ENCODE measurements around the gene SKIC8. TPM values are rescaled to one million over a fixed set of nuclear protein-coding genes. Genes with fewer than 3 reads are reported as not detected.

The SKIC8 gene
- total and polyA plus RNA-seq, 3 experiments from 2014 or later = 60.2 to 82.5 (median 62.9) TPM

DNA sequence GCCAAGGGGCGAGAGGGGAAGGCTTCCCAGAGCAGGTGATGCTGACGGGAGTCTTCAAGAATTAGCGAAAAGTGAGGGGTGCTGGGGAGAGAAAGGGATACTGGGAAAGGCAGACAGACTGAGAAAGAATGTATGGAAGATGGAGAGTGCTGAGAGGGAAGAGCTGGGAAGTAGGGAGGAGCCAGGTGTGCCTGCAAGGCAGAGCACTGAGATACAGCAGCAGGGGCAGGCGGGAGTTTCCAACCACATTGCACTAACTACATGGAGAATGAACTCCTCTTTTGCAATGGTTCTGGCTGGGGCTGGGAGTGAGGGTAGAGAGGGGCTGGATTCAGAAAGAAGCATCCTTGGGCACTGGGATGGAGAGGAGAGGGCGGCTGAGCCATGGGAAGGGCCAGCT, 24.7 kb upstream of the SKIC8 start:
- ChIA-PET CTCF (no interaction called here), POLR2A (no interaction called here)
- Mint-ChIP-seq H3K27ac (no peak overlapping the region), H3K4me3 (no peak overlapping the region), H3K4me1 (no peaks in the 10 kb centered on the region), H3K9me3 (no peaks in the 10 kb centered on the region), H3K36me3 (peaks cover 0 to 1% (median 0%) of the 10 kb centered on the region in 3 donors), H3K27me3 (no peaks in the 10 kb centered on the region)
- Histone ChIP-seq H3K4me1 (ENCODE audit: insufficient read depth, low read length) (no peaks in the 10 kb centered on the region), H3K9me3 (ENCODE audit: low read length) (no peaks in the 10 kb centered on the region), H3K27me3 (ENCODE audit: insufficient read depth, low read length, poor library complexity, severe bottlenecking) (no peaks in the 10 kb centered on the region), H3K4me3 (ENCODE audit: low read length) (no peak overlapping the region), H3K36me3 (ENCODE audit: insufficient read depth, low read length) (no peaks in the 10 kb centered on the region), H3K27ac (ENCODE audit: low read depth, low read length) (no peak overlapping the region)
- DNase-seq = peak in 1 of 5 donors; percentile 16

DNA sequence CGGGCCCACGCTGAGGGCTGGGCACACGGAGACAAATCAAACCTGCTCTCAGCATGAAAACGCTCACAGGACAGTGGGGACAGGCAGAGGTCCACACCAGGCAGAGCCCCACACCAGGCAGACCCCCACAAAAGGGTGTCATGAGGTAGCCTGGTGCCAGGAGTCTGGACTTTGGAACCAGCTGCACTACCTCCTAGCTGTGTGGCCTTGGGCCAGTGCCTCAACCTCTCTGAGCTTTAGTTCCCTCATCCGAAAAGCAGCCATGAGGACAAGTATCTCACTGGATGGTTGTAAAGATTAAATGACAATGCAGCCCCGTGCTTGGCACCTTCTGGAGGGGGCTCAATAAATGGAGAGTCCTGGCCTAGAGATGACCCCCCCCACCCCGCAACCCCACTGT, 24.3 kb upstream of the SKIC8 start:
- Mint-ChIP-seq H3K9me3 (no peaks in the 10 kb centered on the region), H3K27ac (no peak overlapping the region), H3K4me1 (no peaks in the 10 kb centered on the region), H3K36me3 (peaks cover 0 to 1% (median 0%) of the 10 kb centered on the region in 3 donors), H3K4me3 (no peak overlapping the region), H3K27me3 (no peaks in the 10 kb centered on the region)
- ChIA-PET POLR2A (no interaction called here), CTCF (no interaction called here)
- Histone ChIP-seq H3K9me3 (ENCODE audit: low read length) (no peaks in the 10 kb centered on the region), H3K27ac (ENCODE audit: low read depth, low read length) (no peak overlapping the region), H3K27me3 (ENCODE audit: insufficient read depth, low read length, poor library complexity, severe bottlenecking) (no peaks in the 10 kb centered on the region), H3K4me3 (ENCODE audit: low read length) (no peak overlapping the region), H3K36me3 (ENCODE audit: insufficient read depth, low read length) (no peaks in the 10 kb centered on the region), H3K4me1 (ENCODE audit: insufficient read depth, low read length) (no peaks in the 10 kb centered on the region)
- DNase-seq = peak in 1 of 5 donors; percentile 25

DNA sequence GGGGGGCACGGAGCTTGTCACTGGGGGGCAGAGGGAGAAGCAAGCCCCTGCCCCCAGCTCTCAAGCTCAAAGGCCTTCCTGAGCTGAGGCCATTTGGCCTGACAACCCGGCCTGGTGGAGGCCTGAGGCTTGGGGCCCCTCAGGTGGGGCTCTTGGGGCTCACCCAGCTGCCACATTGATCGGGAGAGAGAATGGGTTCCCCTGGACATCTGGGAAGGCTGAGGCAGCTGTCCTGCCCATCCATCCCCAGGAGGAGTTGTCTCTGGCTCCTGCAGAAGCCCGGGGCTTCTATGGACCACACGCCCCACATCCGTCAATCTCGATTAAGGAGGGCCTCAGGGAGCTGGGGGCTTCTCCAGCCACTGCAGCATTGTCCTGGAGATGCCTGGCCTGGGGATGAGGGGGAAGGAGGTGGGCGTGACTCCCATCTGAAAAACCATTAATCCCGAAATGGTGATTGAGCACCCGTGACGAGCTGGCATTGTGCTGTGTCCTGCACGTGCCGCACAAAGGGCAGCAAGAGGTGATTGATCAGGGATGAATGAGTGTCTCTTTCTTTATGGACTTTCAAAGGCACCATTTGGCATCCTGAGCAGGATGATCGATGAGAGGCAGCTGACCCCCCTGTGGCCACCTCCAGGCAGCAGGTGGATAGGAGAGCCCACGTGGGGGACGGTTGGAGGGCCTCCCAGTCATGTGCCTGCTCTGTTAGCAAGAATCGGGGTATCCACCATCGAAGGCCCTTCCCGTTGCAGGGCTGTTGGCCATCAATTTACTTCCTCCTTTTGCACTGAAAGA, 23.5 kb upstream of the SKIC8 start:
- H3K27ac Mint-ChIP-seq = peak overlapping the region in 1 of 8 donors; percentile 36
- no peaks in the 10 kb centered on the region for H3K27me3 Mint-ChIP-seq
- Histone ChIP-seq H3K27me3 (ENCODE audit: insufficient read depth, low read length, poor library complexity, severe bottlenecking) (no peaks in the 10 kb centered on the region), H3K4me3 (ENCODE audit: low read length) (no peak overlapping the region), H3K4me1 (ENCODE audit: insufficient read depth, low read length) (no peaks in the 10 kb centered on the region), H3K27ac (ENCODE audit: low read depth, low read length) (no peak overlapping the region), H3K36me3 (ENCODE audit: insufficient read depth, low read length) (no peaks in the 10 kb centered on the region), H3K9me3 (ENCODE audit: low read length) (no peaks in the 10 kb centered on the region)
- no peaks in the 10 kb centered on the region for H3K9me3 Mint-ChIP-seq
- no peak overlapping the region for H3K4me3 Mint-ChIP-seq
- ChIA-PET CTCF (no interaction called here), POLR2A (no interaction called here)
- peaks cover 0 to 1% (median 0%) of the 10 kb centered on the region in 3 donors for H3K36me3 Mint-ChIP-seq
- peak in 1 of 5 donors; percentile 42 for DNase-seq
- H3K4me1 Mint-ChIP-seq = no peaks in the 10 kb centered on the region

DNA sequence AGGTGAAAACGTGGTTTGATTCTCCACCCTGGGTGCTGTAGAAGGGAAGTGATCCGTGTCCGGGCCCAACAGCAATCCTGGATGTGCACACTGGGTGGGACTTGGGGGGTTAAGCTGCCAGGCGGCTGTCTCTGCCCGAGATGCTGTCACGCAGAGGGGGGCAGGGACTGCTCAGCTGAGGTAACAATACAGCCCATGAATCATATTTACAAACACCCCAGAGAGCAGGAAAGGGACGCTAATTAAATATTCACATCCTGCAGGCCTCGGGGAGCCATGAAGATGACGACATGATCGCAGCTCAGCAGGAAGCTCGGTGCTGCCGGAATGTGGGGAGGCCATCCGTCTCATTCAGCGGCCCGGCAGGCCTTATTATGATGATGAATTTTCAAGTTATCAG, 22.8 kb upstream of the SKIC8 start:
- Histone ChIP-seq H3K27me3 (ENCODE audit: insufficient read depth, low read length, poor library complexity, severe bottlenecking) (no peaks in the 10 kb centered on the region), H3K36me3 (ENCODE audit: insufficient read depth, low read length) (no peaks in the 10 kb centered on the region), H3K9me3 (ENCODE audit: low read length) (no peaks in the 10 kb centered on the region), H3K4me3 (ENCODE audit: low read length) (no peak overlapping the region), H3K4me1 (ENCODE audit: insufficient read depth, low read length) (no peaks in the 10 kb centered on the region), H3K27ac (ENCODE audit: low read depth, low read length) (no peak overlapping the region)
- H3K27me3 Mint-ChIP-seq = no peaks in the 10 kb centered on the region
- no peak overlapping the region for H3K27ac Mint-ChIP-seq
- no peaks in the 10 kb centered on the region for H3K4me1 Mint-ChIP-seq
- H3K36me3 Mint-ChIP-seq = peaks cover 0 to under 1% (median 0%) of the 10 kb centered on the region in 3 donors
- DNase-seq = peak in 1 of 5 donors; percentile 33
- ChIA-PET CTCF (no interaction called here), POLR2A (no interaction called here)
- H3K4me3 Mint-ChIP-seq = no peak overlapping the region
- no peaks in the 10 kb centered on the region for H3K9me3 Mint-ChIP-seq

DNA sequence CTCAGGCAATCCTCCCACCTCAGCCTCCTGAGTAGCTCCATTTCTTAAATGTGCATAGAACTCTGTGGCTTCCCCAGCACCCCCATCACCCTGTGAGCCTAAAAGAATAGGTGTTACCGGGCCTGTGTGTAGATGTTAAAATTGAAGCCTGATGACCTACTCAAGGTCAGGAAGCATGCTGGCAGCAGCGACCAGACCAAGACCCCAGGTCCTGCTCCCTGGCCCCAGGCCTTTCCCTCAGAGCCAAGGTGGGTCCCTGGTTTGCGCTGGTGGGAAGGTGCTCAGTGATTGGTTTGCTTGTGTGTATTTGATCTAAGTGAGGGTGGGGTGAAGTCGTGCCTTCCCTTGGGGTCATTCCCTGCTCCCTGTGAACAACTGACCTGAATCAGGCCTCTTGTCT, 22.4 kb upstream of the SKIC8 start:
- POLR2A ChIA-PET = no interaction called here
- Mint-ChIP-seq H3K4me3 (no peak overlapping the region), H3K27ac (no peak overlapping the region), H3K36me3 (no peaks in the 10 kb centered on the region), H3K27me3 (no peaks in the 10 kb centered on the region), H3K4me1 (no peaks in the 10 kb centered on the region), H3K9me3 (no peaks in the 10 kb centered on the region)
- Histone ChIP-seq H3K36me3 (ENCODE audit: insufficient read depth, low read length) (no peaks in the 10 kb centered on the region), H3K9me3 (ENCODE audit: low read length) (no peaks in the 10 kb centered on the region), H3K4me3 (ENCODE audit: low read length) (no peak overlapping the region), H3K27ac (ENCODE audit: low read depth, low read length) (no peak overlapping the region), H3K4me1 (ENCODE audit: insufficient read depth, low read length) (no peaks in the 10 kb centered on the region), H3K27me3 (ENCODE audit: insufficient read depth, low read length, poor library complexity, severe bottlenecking) (no peaks in the 10 kb centered on the region)
- DNase-seq = peak in 1 of 5 donors; percentile 16
- CTCF ChIA-PET = no interaction called here

DNA sequence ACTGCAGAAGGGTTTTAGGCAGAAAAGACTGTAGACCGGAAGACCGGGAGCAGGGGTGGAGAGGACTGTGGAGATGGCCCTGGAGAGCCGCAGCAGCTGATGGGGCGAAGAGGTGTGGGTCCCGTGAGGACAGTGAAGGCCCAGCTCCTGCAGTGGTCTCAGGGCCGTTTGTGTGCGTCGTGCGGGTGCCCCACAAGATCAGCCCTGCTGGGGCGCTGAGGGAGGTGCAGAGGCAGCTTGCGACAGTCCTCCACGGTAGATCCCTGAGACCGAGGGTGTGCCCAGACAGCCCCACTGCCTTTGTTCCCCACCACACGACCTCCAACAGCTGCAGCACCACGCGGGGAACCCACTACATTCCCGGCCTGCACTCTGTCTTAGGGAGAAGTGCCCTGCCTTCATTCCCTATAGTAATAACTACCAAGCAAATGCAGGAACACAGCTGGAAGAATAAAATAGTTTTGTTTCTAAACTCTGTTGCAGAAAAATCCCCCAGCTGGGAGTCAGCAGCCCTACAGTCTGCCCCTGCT, 21.7 kb upstream of the SKIC8 start:
- Mint-ChIP-seq H3K4me1 (no peaks in the 10 kb centered on the region), H3K36me3 (no peaks in the 10 kb centered on the region), H3K4me3 (no peak overlapping the region), H3K9me3 (no peaks in the 10 kb centered on the region), H3K27me3 (no peaks in the 10 kb centered on the region), H3K27ac (no peak overlapping the region)
- POLR2A ChIA-PET = no interaction called here
- Histone ChIP-seq H3K27ac (ENCODE audit: low read depth, low read length) (no peak overlapping the region), H3K9me3 (ENCODE audit: low read length) (no peaks in the 10 kb centered on the region), H3K4me1 (ENCODE audit: insufficient read depth, low read length) (no peaks in the 10 kb centered on the region), H3K36me3 (ENCODE audit: insufficient read depth, low read length) (no peaks in the 10 kb centered on the region), H3K27me3 (ENCODE audit: insufficient read depth, low read length, poor library complexity, severe bottlenecking) (no peaks in the 10 kb centered on the region), H3K4me3 (ENCODE audit: low read length) (no peak overlapping the region)
- CTCF ChIA-PET = no interaction called here
- peak in 1 of 5 donors; percentile 18 for DNase-seq

DNA sequence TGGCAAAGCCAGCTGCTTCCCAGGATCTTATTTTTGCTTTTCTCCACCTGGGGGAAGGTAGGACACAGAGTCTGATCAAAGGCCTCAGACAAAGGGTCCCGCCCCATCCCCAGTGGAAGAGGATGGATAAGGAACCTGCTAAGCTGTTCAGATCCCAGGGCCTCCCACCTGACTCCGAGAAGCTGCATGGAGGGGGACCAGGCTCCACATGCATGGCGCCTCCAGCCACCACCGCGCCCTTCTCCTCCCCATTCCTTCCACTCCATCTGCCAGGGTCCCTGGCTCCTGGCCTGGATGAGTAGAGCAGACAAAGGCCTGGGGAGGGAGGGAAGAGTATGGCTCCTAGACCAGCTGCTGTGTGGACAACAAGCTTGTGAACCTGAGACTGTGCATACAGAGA, 20.8 kb upstream of the SKIC8 start:
- no peaks in the 10 kb centered on the region for H3K9me3 Mint-ChIP-seq

DNA sequence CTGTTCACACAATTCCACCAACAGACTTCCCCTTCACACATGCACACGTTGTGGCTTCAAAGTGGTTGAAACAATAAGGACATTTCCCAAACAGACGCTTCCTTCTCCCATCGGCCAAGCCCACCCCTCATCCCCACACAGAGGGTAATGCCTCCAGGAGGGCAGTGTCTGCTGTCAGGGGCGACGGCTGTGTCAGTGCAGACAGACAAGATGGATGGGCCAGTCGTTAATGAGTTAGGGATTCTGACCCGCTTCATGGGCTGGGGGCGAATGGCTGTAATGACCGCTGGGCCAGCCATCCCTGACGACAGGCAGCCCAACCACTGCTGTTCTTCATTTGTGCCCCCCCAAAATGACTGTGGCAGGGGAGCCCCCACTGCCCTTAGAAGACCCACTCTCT, 20.2 kb upstream of the SKIC8 start:
- DNase-seq = peak in 1 of 5 donors; percentile 39
- no peaks in the 10 kb centered on the region for H3K9me3 ChIP-seq (ENCODE audit: low read length)
- no peaks in the 10 kb centered on the region for H3K9me3 Mint-ChIP-seq
- CTCF ChIA-PET = no interaction called here
- no peak overlapping the region for H3K4me3 ChIP-seq (ENCODE audit: low read length)
- H3K4me3 Mint-ChIP-seq = no peak overlapping the region
- H3K4me1 Mint-ChIP-seq = no peaks in the 10 kb centered on the region
- POLR2A ChIA-PET = no interaction called here
- no peak overlapping the region for H3K27ac ChIP-seq (ENCODE audit: low read depth, low read length)
- no peaks in the 10 kb centered on the region for H3K36me3 ChIP-seq (ENCODE audit: insufficient read depth, low read length)
- no peaks in the 10 kb centered on the region for H3K27me3 ChIP-seq (ENCODE audit: insufficient read depth, low read length, poor library complexity, severe bottlenecking)
- no peak overlapping the region for H3K27ac Mint-ChIP-seq
- no peaks in the 10 kb centered on the region for H3K27me3 Mint-ChIP-seq
- H3K4me1 ChIP-seq (ENCODE audit: insufficient read depth, low read length) = no peaks in the 10 kb centered on the region
- no peaks in the 10 kb centered on the region for H3K36me3 Mint-ChIP-seq

More for the DNA sequence above, 20.8 kb upstream of the SKIC8 start:
- no peaks in the 10 kb centered on the region for H3K36me3 Mint-ChIP-seq
- Histone ChIP-seq H3K4me1 (ENCODE audit: insufficient read depth, low read length) (no peaks in the 10 kb centered on the region), H3K27me3 (ENCODE audit: insufficient read depth, low read length, poor library complexity, severe bottlenecking) (no peaks in the 10 kb centered on the region), H3K4me3 (ENCODE audit: low read length) (no peak overlapping the region), H3K27ac (ENCODE audit: low read depth, low read length) (no peak overlapping the region), H3K36me3 (ENCODE audit: insufficient read depth, low read length) (no peaks in the 10 kb centered on the region), H3K9me3 (ENCODE audit: low read length) (no peaks in the 10 kb centered on the region)
- peak in 1 of 5 donors; percentile 20 for DNase-seq
- CTCF ChIA-PET = no interaction called here
- H3K27ac Mint-ChIP-seq = no peak overlapping the region
- POLR2A ChIA-PET = interaction anchor here (0.6 kb wide), 1 partner anchor 243 kb away, joined by 4 read pairs; no protein-coding TSS in a partner anchor
- H3K27me3 Mint-ChIP-seq = no peaks in the 10 kb centered on the region
- H3K4me3 Mint-ChIP-seq = no peak overlapping the region
- no peaks in the 10 kb centered on the region for H3K4me1 Mint-ChIP-seq

Measured in CD8-positive, alpha-beta memory T cell (primary cell).